ENCODE data around the gene TPT1.

- TF ChIP-seq POLR2AphosphoS5 (IDR thresholded peaks at IDR 0.05; ENCODE audit: low read depth, low read length) (no peak), POLR2A (IDR thresholded peaks at IDR 0.05; ENCODE audit: low read depth, low read length) (no peak)
These were observed 38.0 kb downstream of the TPT1 start for GRCh38 chr13:45303026-45303425.
